Astrocyte (in vitro differentiated cells and primary cell): ENCODE data around the gene HSPBAP1. TPM values are rescaled to one million over a fixed set of nuclear protein-coding genes. Genes with fewer than 3 reads are reported as not detected.
A peak's percentile ranks its signal among the peaks of the same experiment; 100 is the strongest.

Experiments used
- DNase-seq: peaks from one replicate; pipeline ENCODE4 v3.0.0-alpha.2; 2010; ENCODE audit warnings: low read depth
- FAIRE-seq: peaks from 2 replicates; lab custom pipeline; 2011; peaks lifted over from hg19 to GRCh38; lab: Jason Lieb, UNC
- H2AFZ ChIP-seq: 2 replicates; pipeline ENCODE4 v1.6.0; 2012; ENCODE audit warnings: low read depth, low read length, inconsistent platforms
- H3K27ac ChIP-seq: 2 replicates; pipeline ENCODE4 v1.5.1; 2011; ENCODE audit warnings: low read depth, low read length, inconsistent platforms
- H3K27me3 ChIP-seq: 2 replicates; pipeline ENCODE4 v1.6.0; 2011; ENCODE audit warnings: low read length, inconsistent platforms; ENCODE audit not compliant: insufficient read depth
- H3K36me3 ChIP-seq: 2 replicates; pipeline ENCODE4 v1.5.1; 2011; ENCODE audit warnings: low read length, inconsistent platforms; ENCODE audit not compliant: insufficient read depth
- H3K4me1 ChIP-seq: 2 replicates; pipeline ENCODE4 v1.5.1; 2011; ENCODE audit warnings: low read length, inconsistent platforms; ENCODE audit not compliant: insufficient read depth
- H3K4me2 ChIP-seq: 2 replicates; pipeline ENCODE4 v1.6.0; 2012; ENCODE audit warnings: low read length, inconsistent platforms
- H3K4me3 ChIP-seq: 2 replicates; pipeline ENCODE4 v1.5.1; 2011; ENCODE audit warnings: low read depth, mild to moderate bottlenecking, low read length, inconsistent platforms; ENCODE audit not compliant: insufficient read depth
- H3K79me2 ChIP-seq: 2 replicates; pipeline ENCODE4 v1.6.0; 2012; ENCODE audit warnings: mild to moderate bottlenecking, low read length, inconsistent platforms; ENCODE audit not compliant: insufficient read depth
- H3K9ac ChIP-seq: 2 replicates; pipeline ENCODE4 v1.6.0; 2012; ENCODE audit warnings: mild to moderate bottlenecking, low read length, inconsistent platforms
- H3K9me3 ChIP-seq: 2 replicates; pipeline ENCODE4 v1.5.1; 2012; ENCODE audit warnings: low read depth, mild to moderate bottlenecking, low read length, inconsistent platforms; ENCODE audit not compliant: insufficient read depth
- H4K20me1 ChIP-seq: 2 replicates; pipeline ENCODE4 v1.6.0; 2012; ENCODE audit warnings: low read length, inconsistent platforms; ENCODE audit not compliant: insufficient read depth
- H3K27ac Mint-ChIP-seq: one replicate; pipeline ENCODE4 v1.8.0; 2021; ENCODE audit warnings: mild to moderate bottlenecking, mixed read lengths; ENCODE audit not compliant: unreplicated experiment
- H3K27me3 Mint-ChIP-seq: one replicate; pipeline ENCODE4 v1.8.0; 2021; ENCODE audit warnings: low read depth, mixed read lengths; ENCODE audit not compliant: unreplicated experiment
- H3K36me3 Mint-ChIP-seq: one replicate; pipeline ENCODE4 v1.8.0; 2021; ENCODE audit warnings: low read depth, mixed read lengths; ENCODE audit not compliant: unreplicated experiment
- H3K4me1 Mint-ChIP-seq: one replicate; pipeline ENCODE4 v1.8.0; 2021; ENCODE audit warnings: low read depth, mixed read lengths; ENCODE audit not compliant: unreplicated experiment
- H3K4me3 Mint-ChIP-seq: one replicate; pipeline ENCODE4 v1.8.0; 2021; ENCODE audit warnings: mild to moderate bottlenecking, moderate library complexity, mixed read lengths; ENCODE audit not compliant: unreplicated experiment
- H3K9me3 Mint-ChIP-seq: one replicate; pipeline ENCODE4 v1.8.0; 2021; ENCODE audit warnings: mild to moderate bottlenecking, mixed read lengths; ENCODE audit not compliant: unreplicated experiment
- EZH2 ChIP-seq: IDR thresholded peaks from 2 replicates; pipeline ENCODE4 v1.6.1; 2012; ENCODE audit warnings: mild to moderate bottlenecking, low read length, inconsistent platforms; ENCODE audit not compliant: insufficient read depth
- total RNA-seq: library from RNA; stranded (reverse); gene quantifications from 2 replicates; pipeline ENCODE4 v1.2.1, GENCODE V29; 2021
- TF ChIP-seq, protein P1 (sequence below): IDR thresholded peaks from 2 replicates; pipeline ENCODE4 v1.5.1; 2011; ENCODE audit warnings: low read depth, mild to moderate bottlenecking, inconsistent platforms, low read length, moderate library complexity; ENCODE audit not compliant: insufficient read depth

Gene HSPBAP1
- total RNA-seq, 1 donor from 2014 or later: 4.3 TPM

- peak overlapping the region; percentile 90 for H3K9ac ChIP-seq
- H2AFZ ChIP-seq: peak overlapping the region; percentile 99
- FAIRE-seq (no peak), DNase-seq (peak; percentile 59)
- Mint-ChIP-seq H3K9me3 (no peaks in the 10 kb centered on the region), H3K4me3 (peak overlapping the region; percentile 94), H3K4me1 (peaks cover 11% of the 10 kb centered on the region), H3K27ac (peak overlapping the region; percentile 98), H3K27me3 (no peaks in the 10 kb centered on the region), H3K36me3 (no peaks in the 10 kb centered on the region)
- H3K79me2 ChIP-seq: peaks cover 17% of the 10 kb centered on the region
- peaks cover 19% of the 10 kb centered on the region for H3K4me1 ChIP-seq
- H3K36me3 ChIP-seq: no peaks in the 10 kb centered on the region
- H3K9me3 ChIP-seq: no peaks in the 10 kb centered on the region
- no peak for TF ChIP-seq EZH2
- TF ChIP-seq, protein P1, sequence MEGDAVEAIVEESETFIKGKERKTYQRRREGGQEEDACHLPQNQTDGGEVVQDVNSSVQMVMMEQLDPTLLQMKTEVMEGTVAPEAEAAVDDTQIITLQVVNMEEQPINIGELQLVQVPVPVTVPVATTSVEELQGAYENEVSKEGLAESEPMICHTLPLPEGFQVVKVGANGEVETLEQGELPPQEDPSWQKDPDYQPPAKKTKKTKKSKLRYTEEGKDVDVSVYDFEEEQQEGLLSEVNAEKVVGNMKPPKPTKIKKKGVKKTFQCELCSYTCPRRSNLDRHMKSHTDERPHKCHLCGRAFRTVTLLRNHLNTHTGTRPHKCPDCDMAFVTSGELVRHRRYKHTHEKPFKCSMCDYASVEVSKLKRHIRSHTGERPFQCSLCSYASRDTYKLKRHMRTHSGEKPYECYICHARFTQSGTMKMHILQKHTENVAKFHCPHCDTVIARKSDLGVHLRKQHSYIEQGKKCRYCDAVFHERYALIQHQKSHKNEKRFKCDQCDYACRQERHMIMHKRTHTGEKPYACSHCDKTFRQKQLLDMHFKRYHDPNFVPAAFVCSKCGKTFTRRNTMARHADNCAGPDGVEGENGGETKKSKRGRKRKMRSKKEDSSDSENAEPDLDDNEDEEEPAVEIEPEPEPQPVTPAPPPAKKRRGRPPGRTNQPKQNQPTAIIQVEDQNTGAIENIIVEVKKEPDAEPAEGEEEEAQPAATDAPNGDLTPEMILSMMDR: no peak
- H4K20me1 ChIP-seq: peaks cover 8% of the 10 kb centered on the region
- peak overlapping the region; percentile 94 for H3K27ac ChIP-seq
- H3K4me3 ChIP-seq: peak overlapping the region; percentile 95
- H3K4me2 ChIP-seq: peak overlapping the region; percentile 97
- no peaks in the 10 kb centered on the region for H3K27me3 ChIP-seq
Observed at GRCh38 chr3:122794483-122794778, 800 bp upstream of the HSPBAP1 start.

GRCh38 chr3:122789585-122790273 is 3.9 kb downstream of the HSPBAP1 start:
- Histone ChIP-seq H3K4me1 (peaks cover 15% of the 10 kb centered on the region), H2AFZ (no peak overlapping the region), H3K36me3 (no peaks in the 10 kb centered on the region), H3K27ac (no peak overlapping the region), H3K4me2 (no peak overlapping the region), H3K9ac (no peak overlapping the region), H3K27me3 (no peaks in the 10 kb centered on the region), H4K20me1 (no peaks in the 10 kb centered on the region), H3K79me2 (no peaks in the 10 kb centered on the region), H3K9me3 (no peaks in the 10 kb centered on the region), H3K4me3 (no peak overlapping the region)
- no peak overlapping the region for H3K4me3 Mint-ChIP-seq
- H3K27me3 Mint-ChIP-seq: no peaks in the 10 kb centered on the region
- FAIRE-seq (no peak), DNase-seq (no peak)
- no peaks in the 10 kb centered on the region for H3K36me3 Mint-ChIP-seq
- peaks cover 16% of the 10 kb centered on the region for H3K4me1 Mint-ChIP-seq
- no peaks in the 10 kb centered on the region for H3K9me3 Mint-ChIP-seq
- TF ChIP-seq, protein P1: no peak
- TF ChIP-seq EZH2: no peak
- no peak overlapping the region for H3K27ac Mint-ChIP-seq

GRCh38 chr3:122787872-122788271 is 5.8 kb downstream of the HSPBAP1 start:
- no peaks in the 10 kb centered on the region for H3K9me3 Mint-ChIP-seq
- no peak overlapping the region for H3K27ac ChIP-seq
- peaks cover 3% of the 10 kb centered on the region for H3K4me1 ChIP-seq
- H3K79me2 ChIP-seq: no peaks in the 10 kb centered on the region
- H3K4me3 ChIP-seq: no peak overlapping the region
- H3K4me2 ChIP-seq: no peak overlapping the region
- no peak overlapping the region for H3K9ac ChIP-seq
- no peak overlapping the region for H2AFZ ChIP-seq
- no peak for FAIRE-seq
- H3K9me3 ChIP-seq: no peaks in the 10 kb centered on the region
- no peak for DNase-seq
- TF ChIP-seq EZH2: no peak
- TF ChIP-seq, protein P1: no peak
- no peaks in the 10 kb centered on the region for H3K27me3 ChIP-seq
- no peak overlapping the region for H3K27ac Mint-ChIP-seq
- H3K36me3 ChIP-seq: no peaks in the 10 kb centered on the region
- no peaks in the 10 kb centered on the region for H3K27me3 Mint-ChIP-seq
- H4K20me1 ChIP-seq: no peaks in the 10 kb centered on the region
- H3K4me3 Mint-ChIP-seq: no peak overlapping the region
- no peaks in the 10 kb centered on the region for H3K36me3 Mint-ChIP-seq
- peaks cover 17% of the 10 kb centered on the region for H3K4me1 Mint-ChIP-seq
